WTC11 (cell line): ENCODE data around the gene AKT2. TPM values are rescaled to one million over a fixed set of nuclear protein-coding genes. Genes with fewer than 3 reads are reported as not detected.

Source experiments
- ATAC-seq: fragments of 200-7000 bp; cut with Tn5 transposase; 2 replicates; pipeline ENCODE4 v1.10.0; 2021; ENCODE audit warnings: mild to moderate bottlenecking, moderate library complexity
- CTCF ChIA-PET: fragments of 300-600 bp; sonication (Branson Sonifier 250); formaldehyde crosslinking; loops from one replicate; lab custom pipeline; 2021; ENCODE audit warnings: antibody characterized with exemption; lab: Charles Lee
- POLR2A ChIA-PET: fragments of 350-600 bp; sonication (Branson Sonifier 250); formaldehyde crosslinking; loops from one replicate; lab custom pipeline; 2021; ENCODE audit warnings: antibody characterized with exemption; lab: Charles Lee
- DNase-seq: peaks from one replicate; pipeline ENCODE4 v3.0.0; 2021; ENCODE audit warnings: low spot score
- H3K27ac Mint-ChIP-seq: 2 replicates; pipeline ENCODE4 v1.8.0; 2021; ENCODE audit warnings: mixed read lengths
- H3K27me3 Mint-ChIP-seq: 2 replicates; pipeline ENCODE4 v1.8.0; 2021; ENCODE audit warnings: low read depth, mild to moderate bottlenecking, moderate library complexity, mixed read lengths
- H3K36me3 Mint-ChIP-seq: 2 replicates; pipeline ENCODE4 v1.8.0; 2021; ENCODE audit warnings: mixed read lengths
- H3K4me1 Mint-ChIP-seq: 2 replicates; pipeline ENCODE4 v1.8.0; 2022; ENCODE audit warnings: mixed read lengths
- H3K4me3 Mint-ChIP-seq: 2 replicates; pipeline ENCODE4 v1.8.0; 2021; ENCODE audit warnings: mild to moderate bottlenecking, moderate library complexity, mixed read lengths
- H3K9me3 Mint-ChIP-seq: 2 replicates; pipeline ENCODE4 v1.8.0; 2021; ENCODE audit warnings: mixed read lengths
- E2F4 ChIP-seq: sonication (generic); formaldehyde crosslinking; IDR thresholded peaks from 2 replicates; pipeline ENCODE4 v1.8.1; 2022; ENCODE audit warnings: low read depth, mild to moderate bottlenecking, moderate library complexity, missing genetic modification reagents, borderline replicate concordance
- FOXP1 ChIP-seq: sonication (generic); formaldehyde crosslinking; IDR thresholded peaks from 2 replicates; pipeline ENCODE4 v1.8.0; 2022; ENCODE audit warnings: missing genetic modification reagents, mild to moderate bottlenecking, moderate library complexity, borderline replicate concordance
- GABPB1 ChIP-seq: sonication (generic); formaldehyde crosslinking; IDR thresholded peaks from 2 replicates; pipeline ENCODE4 v1.8.1; 2023; ENCODE audit warnings: mild to moderate bottlenecking, missing genetic modification reagents
- JAZF1 ChIP-seq: fragments of 250-450 bp; sonication (Bioruptor Pico); IDR thresholded peaks from 2 replicates; pipeline ENCODE4 v1.9.0; 2021; ENCODE audit warnings: moderate library complexity, mild to moderate bottlenecking, inconsistent platforms
- PRRX2 ChIP-seq: fragments of 250-450 bp; sonication (Bioruptor Pico); IDR thresholded peaks from 2 replicates; pipeline ENCODE4 v1.8.0; 2021; ENCODE audit warnings: mild to moderate bottlenecking
- SMAD3 ChIP-seq: sonication (generic); formaldehyde crosslinking; IDR thresholded peaks from 2 replicates; pipeline ENCODE4 v1.8.0; 2022; ENCODE audit warnings: missing genetic modification reagents, mild to moderate bottlenecking, borderline replicate concordance
- TCF7 ChIP-seq: sonication (generic); formaldehyde crosslinking; IDR thresholded peaks from 2 replicates; pipeline ENCODE4 v1.8.0; 2022; ENCODE audit warnings: mild to moderate bottlenecking, low read depth, missing genetic modification reagents, moderate library complexity
- TEAD1 ChIP-seq: sonication (generic); formaldehyde crosslinking; IDR thresholded peaks from 2 replicates; pipeline ENCODE4 v1.8.0; 2022; ENCODE audit warnings: mild to moderate bottlenecking, missing genetic modification reagents
- USF1 ChIP-seq: sonication (generic); formaldehyde crosslinking; IDR thresholded peaks from 2 replicates; pipeline ENCODE4 v1.8.0; 2022; ENCODE audit warnings: mild to moderate bottlenecking, missing genetic modification reagents
- USF2 ChIP-seq: sonication (generic); formaldehyde crosslinking; IDR thresholded peaks from 2 replicates; pipeline ENCODE4 v1.8.1; 2023; ENCODE audit warnings: mild to moderate bottlenecking, missing genetic modification reagents, moderate library complexity
- ZNF121 ChIP-seq: sonication (generic); formaldehyde crosslinking; IDR thresholded peaks from 2 replicates; pipeline ENCODE4 v1.8.0; 2023; ENCODE audit warnings: missing genetic modification reagents
- ZNF219 ChIP-seq: sonication (generic); formaldehyde crosslinking; IDR thresholded peaks from 2 replicates; pipeline ENCODE4 v1.8.0; 2023; ENCODE audit warnings: missing genetic modification reagents, mild to moderate bottlenecking, borderline replicate concordance
- ZNF263 ChIP-seq: sonication (generic); formaldehyde crosslinking; IDR thresholded peaks from 2 replicates; pipeline ENCODE4 v1.8.1; 2022; ENCODE audit warnings: low read depth, mild to moderate bottlenecking, moderate library complexity, missing genetic modification reagents
- ZNF317 ChIP-seq: sonication (generic); formaldehyde crosslinking; IDR thresholded peaks from 2 replicates; pipeline ENCODE4 v1.8.1; 2023; ENCODE audit warnings: low read depth, mild to moderate bottlenecking, moderate library complexity, missing genetic modification reagents, borderline replicate concordance
- ZNF423 ChIP-seq: fragments of 250-450 bp; sonication (Bioruptor Pico); IDR thresholded peaks from 2 replicates; pipeline ENCODE4 v2.1.2; 2022; ENCODE audit warnings: mild to moderate bottlenecking, moderate library complexity
- total RNA-seq: library from RNA; stranded (reverse); gene quantifications from 3 replicates; pipeline ENCODE4 v1.2.3, GENCODE V29; 2021
- TF ChIP-seq, protein P1 (sequence below): sonication (generic); formaldehyde crosslinking; IDR thresholded peaks from 2 replicates; pipeline ENCODE4 v1.8.1; 2023; ENCODE audit warnings: mild to moderate bottlenecking, moderate library complexity, missing genetic modification reagents
- TF ChIP-seq, protein P2 (sequence below): sonication (generic); formaldehyde crosslinking; IDR thresholded peaks from 2 replicates; pipeline ENCODE4 v1.8.0; 2022; ENCODE audit warnings: mild to moderate bottlenecking, missing genetic modification reagents

The AKT2 gene
- total RNA-seq, 1 experiment from 2014 or later: 156 TPM

DNA sequence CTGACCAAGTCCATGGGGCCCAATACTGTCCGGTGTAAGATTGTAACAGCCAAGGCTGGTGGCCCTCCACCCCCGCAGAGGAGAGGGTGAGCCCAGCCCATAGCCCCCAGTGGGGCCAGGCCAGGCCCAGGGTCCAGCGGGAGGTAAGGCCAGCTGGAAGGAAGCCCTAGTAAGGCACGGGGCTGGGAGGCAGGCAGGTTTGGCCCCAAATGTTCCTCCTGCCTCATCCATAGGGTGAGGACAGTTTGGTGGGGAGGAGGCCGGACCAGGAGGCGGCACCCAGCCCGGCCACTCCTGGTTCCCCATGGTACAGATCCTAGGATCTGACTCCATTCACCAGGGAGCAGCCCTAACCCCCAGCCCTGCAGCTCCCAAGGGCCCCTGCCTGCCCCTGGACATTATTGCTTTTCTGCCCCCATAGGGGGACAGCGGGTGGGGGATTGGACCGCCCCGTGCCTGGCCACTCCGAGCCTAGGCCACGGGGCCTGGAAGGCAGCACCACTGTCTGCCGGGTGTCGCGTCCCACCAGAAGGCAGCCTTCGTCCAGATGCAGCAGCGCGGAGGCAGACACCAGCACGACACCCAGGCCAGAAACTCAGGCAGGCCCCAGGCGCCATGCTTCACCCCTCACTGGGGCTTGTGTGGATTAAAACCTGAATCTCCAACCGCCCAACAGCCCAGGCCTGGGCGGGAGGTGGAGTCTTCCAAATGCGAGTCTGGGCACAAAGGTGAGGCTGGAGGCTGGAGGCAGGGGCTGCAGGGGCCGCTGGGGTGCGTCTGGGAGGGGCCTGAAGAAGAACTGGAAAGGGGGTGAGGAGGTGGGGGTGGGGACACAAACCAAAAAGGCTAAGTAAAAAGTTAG, 52.0 kb downstream of the AKT2 start (continued):
- TF ChIP-seq ZNF219 (no peak), GABPB1 (no peak)

- H3K9me3 Mint-ChIP-seq: no peaks in the 10 kb centered on the region
- ChIA-PET CTCF (interaction anchor here (0.6 to 3.5 kb wide), 5 partner anchors 14 to 67 kb away, joined by 5 to 28 read pairs (median 6); partner anchors contain the start of gene TTC9B), POLR2A (no interaction called here)
- H3K4me3 Mint-ChIP-seq: no peak overlapping the region
- DNase-seq: no peak
- H3K36me3 Mint-ChIP-seq: peaks cover 6% of the 10 kb centered on the region; the same call in 1 of the 2 replicates
- TF ChIP-seq TEAD1 (CRISPR knock-in tag): no peak
- no peak for TF ChIP-seq PRRX2 (CRISPR knock-in tag)
- no peak for TF ChIP-seq ZNF317 (CRISPR knock-in tag)
- TF ChIP-seq E2F4 (CRISPR knock-in tag): no peak
- no peak for TF ChIP-seq SMAD3 (CRISPR knock-in tag)
- TF ChIP-seq, protein P1, sequence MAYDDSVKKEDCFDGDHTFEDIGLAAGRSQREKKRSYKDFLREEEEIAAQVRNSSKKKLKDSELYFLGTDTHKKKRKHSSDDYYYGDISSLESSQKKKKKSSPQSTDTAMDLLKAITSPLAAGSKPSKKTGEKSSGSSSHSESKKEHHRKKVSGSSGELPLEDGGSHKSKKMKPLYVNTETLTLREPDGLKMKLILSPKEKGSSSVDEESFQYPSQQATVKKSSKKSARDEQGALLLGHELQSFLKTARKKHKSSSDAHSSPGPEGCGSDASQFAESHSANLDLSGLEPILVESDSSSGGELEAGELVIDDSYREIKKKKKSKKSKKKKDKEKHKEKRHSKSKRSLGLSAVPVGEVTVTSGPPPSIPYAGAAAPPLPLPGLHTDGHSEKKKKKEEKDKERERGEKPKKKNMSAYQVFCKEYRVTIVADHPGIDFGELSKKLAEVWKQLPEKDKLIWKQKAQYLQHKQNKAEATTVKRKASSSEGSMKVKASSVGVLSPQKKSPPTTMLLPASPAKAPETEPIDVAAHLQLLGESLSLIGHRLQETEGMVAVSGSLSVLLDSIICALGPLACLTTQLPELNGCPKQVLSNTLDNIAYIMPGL: no peak
- no peak for TF ChIP-seq ZNF423 (CRISPR knock-in tag)
- ATAC-seq: no peak
- H3K27ac Mint-ChIP-seq: peak overlapping the region; percentile 70; the same call in 1 of the 2 replicates
- H3K4me1 Mint-ChIP-seq: peaks cover 32% of the 10 kb centered on the region
- peaks cover 9% of the 10 kb centered on the region for H3K27me3 Mint-ChIP-seq
Measured at GRCh38 chr19:40232479-40232878, 52.7 kb downstream of the AKT2 start.

GRCh38 chr19:40231544-40232424, 53.4 kb downstream of the AKT2 start:
- H3K36me3 Mint-ChIP-seq: peaks cover 3% of the 10 kb centered on the region; the same call in 1 of the 2 replicates
- peak; percentile 56 for DNase-seq
- POLR2A ChIA-PET: no interaction called here
- H3K4me1 Mint-ChIP-seq: peaks cover 33% of the 10 kb centered on the region
- 0 out of 2 replicates have a peak overlapping the region, but pooled peaks have one; percentile 10 for H3K4me3 Mint-ChIP-seq
- peak overlapping the region; percentile 92 for H3K27ac Mint-ChIP-seq
- TF ChIP-seq GABPB1 (peak; percentile 63; the same call in 1 of the 2 replicates), ZNF423 (CRISPR knock-in tag) (peak; percentile 31; the same call in 1 of the 2 replicates), USF2 (peak; percentile 93), ZNF263 (CRISPR knock-in tag) (no peak), ZNF121 (no peak), USF1 (CRISPR knock-in tag) (peak; percentile 94), FOXP1 (peak; percentile 70; the same call in 1 of the 2 replicates), JAZF1 (CRISPR knock-in tag) (no peak), TCF7 (CRISPR knock-in tag) (no peak)
- TF ChIP-seq, protein P2, sequence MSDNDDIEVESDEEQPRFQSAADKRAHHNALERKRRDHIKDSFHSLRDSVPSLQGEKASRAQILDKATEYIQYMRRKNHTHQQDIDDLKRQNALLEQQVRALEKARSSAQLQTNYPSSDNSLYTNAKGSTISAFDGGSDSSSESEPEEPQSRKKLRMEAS (CRISPR knock-in tag): peak; percentile 54; the same call in 1 of the 2 replicates
- H3K27me3 Mint-ChIP-seq: peaks cover 16% of the 10 kb centered on the region
- no peaks in the 10 kb centered on the region for H3K9me3 Mint-ChIP-seq
- peak; percentile 73 for ATAC-seq
- CTCF ChIA-PET: interaction anchor here (0.6 to 3.5 kb wide), 10 partner anchors 9 to 307 kb away, joined by 3 to 28 read pairs (median 5); partner anchors contain the start of genes MAP3K10 and TTC9B
